Panc1 (cell line): ENCODE measurements around the gene LIMA1.
A peak's percentile ranks its signal among the peaks of the same experiment; 100 is the strongest.

Experiments used
- CTCF ChIP-seq: fragments of 450-650 bp; IDR thresholded peaks from 2 replicates; pipeline ENCODE4 v1.5.1; 2017; ENCODE audit warnings: mild to moderate bottlenecking
- POLR2AphosphoS5 ChIP-seq: IDR thresholded peaks from 2 replicates; pipeline ENCODE4 v1.6.1; 2012; ENCODE audit warnings: mild to moderate bottlenecking, low read depth, low read length, moderate library complexity
- TCF7L2 ChIP-seq: IDR thresholded peaks from 2 replicates; pipeline ENCODE4 v1.6.1; 2011; ENCODE audit warnings: mild to moderate bottlenecking, low read depth, low read length, inconsistent platforms
- TF ChIP-seq, protein P1 (sequence below), 2 experiments: IDR thresholded peaks; 2 replicates each; pipeline ENCODE4 v1.6.1; 2011 to 2012; ENCODE audit warnings: low read depth in 2 of 2, control low read depth in 1 of 2, low read length in 1 of 2, mild to moderate bottlenecking in 1 of 2, moderate library complexity in 1 of 2; ENCODE audit not compliant: insufficient read depth in 1 of 2

GRCh38 chr12:50221228-50222008 lies 61.9 kb downstream of the LIMA1 start:
- TF ChIP-seq CTCF (no peak), TCF7L2 (no peak), POLR2AphosphoS5 (peak; percentile 45; the same call in 1 of the 2 replicates)
- TF ChIP-seq, protein P1, sequence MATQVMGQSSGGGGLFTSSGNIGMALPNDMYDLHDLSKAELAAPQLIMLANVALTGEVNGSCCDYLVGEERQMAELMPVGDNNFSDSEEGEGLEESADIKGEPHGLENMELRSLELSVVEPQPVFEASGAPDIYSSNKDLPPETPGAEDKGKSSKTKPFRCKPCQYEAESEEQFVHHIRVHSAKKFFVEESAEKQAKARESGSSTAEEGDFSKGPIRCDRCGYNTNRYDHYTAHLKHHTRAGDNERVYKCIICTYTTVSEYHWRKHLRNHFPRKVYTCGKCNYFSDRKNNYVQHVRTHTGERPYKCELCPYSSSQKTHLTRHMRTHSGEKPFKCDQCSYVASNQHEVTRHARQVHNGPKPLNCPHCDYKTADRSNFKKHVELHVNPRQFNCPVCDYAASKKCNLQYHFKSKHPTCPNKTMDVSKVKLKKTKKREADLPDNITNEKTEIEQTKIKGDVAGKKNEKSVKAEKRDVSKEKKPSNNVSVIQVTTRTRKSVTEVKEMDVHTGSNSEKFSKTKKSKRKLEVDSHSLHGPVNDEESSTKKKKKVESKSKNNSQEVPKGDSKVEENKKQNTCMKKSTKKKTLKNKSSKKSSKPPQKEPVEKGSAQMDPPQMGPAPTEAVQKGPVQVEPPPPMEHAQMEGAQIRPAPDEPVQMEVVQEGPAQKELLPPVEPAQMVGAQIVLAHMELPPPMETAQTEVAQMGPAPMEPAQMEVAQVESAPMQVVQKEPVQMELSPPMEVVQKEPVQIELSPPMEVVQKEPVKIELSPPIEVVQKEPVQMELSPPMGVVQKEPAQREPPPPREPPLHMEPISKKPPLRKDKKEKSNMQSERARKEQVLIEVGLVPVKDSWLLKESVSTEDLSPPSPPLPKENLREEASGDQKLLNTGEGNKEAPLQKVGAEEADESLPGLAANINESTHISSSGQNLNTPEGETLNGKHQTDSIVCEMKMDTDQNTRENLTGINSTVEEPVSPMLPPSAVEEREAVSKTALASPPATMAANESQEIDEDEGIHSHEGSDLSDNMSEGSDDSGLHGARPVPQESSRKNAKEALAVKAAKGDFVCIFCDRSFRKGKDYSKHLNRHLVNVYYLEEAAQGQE (IDR thresholded peaks at IDR 0.05; ENCODE audit: insufficient read depth in 1 of 2, low read depth in 2 of 2, low read length in 1 of 2), result no peak
